ENCODE results near the gene PAK1. TPM values are rescaled to one million over a fixed set of nuclear protein-coding genes. Genes with fewer than 3 reads are reported as not detected.

The PAK1 gene
- total and polyA plus RNA-seq, 2 of the 8 experiments (the other 6 are each of a cell fraction or from before 2014, with no cell fraction given), result 87.7 to 151 TPM

DNA sequence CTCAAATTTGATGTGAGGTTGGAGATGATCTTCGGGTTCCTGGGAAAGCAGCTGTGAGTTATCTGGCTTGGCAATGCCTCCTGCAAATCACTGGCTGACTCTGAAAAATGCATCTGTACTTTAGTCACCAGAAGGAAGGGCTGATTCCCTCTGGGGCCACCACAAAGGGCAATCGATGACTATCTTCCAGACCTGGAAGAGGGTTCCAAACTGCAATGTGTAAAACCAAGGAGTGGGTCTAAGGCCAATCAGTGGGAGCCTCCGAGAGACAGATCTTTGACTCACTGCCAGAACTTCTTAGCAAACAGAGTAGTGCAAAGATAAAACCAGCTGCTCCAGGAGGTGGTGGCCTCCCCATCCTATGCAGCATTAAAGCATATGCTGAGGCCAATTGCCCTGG is 29.1 kb upstream of the PAK1 start:
- no peak overlapping the region for H2AFZ ChIP-seq (ENCODE audit: low read length)
- CTCF ChIA-PET (ENCODE audit: partially characterized antibody), result interaction anchor here (0.8 to 1.3 kb wide), 2 partner anchors 8 to 27 kb away, joined by 3 read pairs; no protein-coding TSS in a partner anchor
- no peak for TF ChIP-seq JUND (IDR thresholded peaks at IDR 0.05; ENCODE audit: low read length)
- no peak for TF ChIP-seq CEBPB (IDR thresholded peaks at IDR 0.05; ENCODE audit: low read depth, low read length)
- TF ChIP-seq RNF2 (IDR thresholded peaks at IDR 0.05; ENCODE audit: borderline replicate concordance, low read depth, low read length, missing control alignments, poor library complexity, severe bottlenecking), result no peak

More for the DNA sequence above, 29.1 kb upstream of the PAK1 start:
- Histone ChIP-seq H3K27ac (ENCODE audit: low read depth, low read length) (no peak overlapping the region), H3K4me1 (replicated peaks in 1 of 4; ENCODE audit: control insufficient read depth in 3 of 4, insufficient read depth in 4 of 4, low read length in 3 of 4) (peaks cover 0 to 3% (median 0%) of the 10 kb centered on the region in 4 experiments; a peak in 2 of 7 replicates), H3K4me2 (ENCODE audit: insufficient read depth in 1 of 2, low read depth in 2 of 2, low read length in 2 of 2) (no peak overlapping the region), H2BK15ac (ENCODE audit: low read length) (no peak overlapping the region), H4K5ac (ENCODE audit: insufficient read length, low read depth, low read length) (no peak overlapping the region), H3K18ac (ENCODE audit: extremely low read depth, low read length) (no peak overlapping the region), H3K79me1 (ENCODE audit: low read depth, low read length) (no peaks in the 10 kb centered on the region), H3K14ac (ENCODE audit: insufficient read length) (no peak overlapping the region), H3K9me3 (ENCODE audit: insufficient read depth in 2 of 2, low read depth in 1 of 2, low read length in 1 of 2) (no peaks in the 10 kb centered on the region), H2BK120ac (replicated peaks; ENCODE audit: low read depth, low read length) (no peak overlapping the region), H3K56ac (replicated peaks; ENCODE audit: insufficient read length, low read depth, low read length) (no peak overlapping the region), H2BK20ac (ENCODE audit: low read length) (no peak overlapping the region), H4K20me1 (replicated peaks in 1 of 2; ENCODE audit: control insufficient read depth in 1 of 2, insufficient read depth in 2 of 2, low read length in 2 of 2) (no peaks in the 10 kb centered on the region), H3K23ac (ENCODE audit: insufficient read length) (no peak overlapping the region), H3K27me3 (replicated peaks in 1 of 4; ENCODE audit: control insufficient read depth in 3 of 4, extremely low read depth in 1 of 4, insufficient read depth in 3 of 4, low read length in 3 of 4) (no peaks in the 10 kb centered on the region), H3K23me2 (ENCODE audit: low read depth, low read length) (peaks cover 5% of the 10 kb centered on the region; the same call in 1 of the 2 replicates), H2AK5ac (ENCODE audit: low read depth, low read length) (no peak overlapping the region), H2BK12ac (ENCODE audit: low read depth, low read length) (no peak overlapping the region), H4K8ac (ENCODE audit: extremely low read depth, insufficient read depth, low read length) (no peak overlapping the region), H3K36me3 (ENCODE audit: control insufficient read depth in 2 of 4, insufficient read depth in 4 of 4, low read length in 3 of 4) (no peaks in the 10 kb centered on the region), H3K4me3 (ENCODE audit: extremely low read depth in 1 of 4, insufficient read depth in 2 of 4, low read depth in 3 of 4, low read length in 4 of 4) (no peak overlapping the region), H4K91ac (replicated peaks; ENCODE audit: insufficient read length, low read length) (no peak overlapping the region), H3K4ac (replicated peaks; ENCODE audit: insufficient read length, low read depth, low read length) (no peak overlapping the region), H3K9ac (replicated peaks in 1 of 4; ENCODE audit: extremely low read depth in 1 of 4, low read depth in 3 of 4, low read length in 3 of 4) (no peak overlapping the region), H2BK5ac (ENCODE audit: low read depth, low read length) (no peak overlapping the region), H3K79me2 (ENCODE audit: control insufficient read depth in 1 of 2, insufficient read depth in 2 of 2, low read length in 2 of 2) (no peaks in the 10 kb centered on the region)
- FAIRE-seq, result no peak
- WGBS, 2 experiments (ENCODE audit: extremely low coverage in 1 of 2, insufficient coverage in 1 of 2, insufficient read length in 1 of 2, insufficient replicate concordance in 2 of 2, low coverage in 1 of 2, low lambda C conversion rate in 2 of 2, missing lambda C conversion rate in 1 of 2), result 91% methylated on average over 3 of the region's 3 CpGs; no CpG with 5 or more reads in 1 of the 2 experiments
- no peak for DNase-seq (ENCODE audit: low read depth in 1 of 2, low spot score in 2 of 2)
- POLR2A ChIA-PET (ENCODE audit: partially characterized antibody), result interaction anchor here (1.5 kb wide), 1 partner anchor 29 kb away, joined by 3 read pairs; the partner anchor contains the start of gene PAK1
